ENCODE measurements around the gene NUP98.

GRCh38 chr11:3735827-3736226 lies 61.5 kb downstream of the NUP98 start:
- TF ChIP-seq CTCF (conservative IDR thresholded peaks at IDR 0.05) (no peak), EZH2 (IDR thresholded peaks at IDR 0.05; ENCODE audit: low read depth) (no peak)
